Smooth muscle cell (in vitro differentiated cells): ENCODE data around the gene RGS17. TPM values are rescaled to one million over a fixed set of nuclear protein-coding genes. Genes with fewer than 3 reads are reported as not detected.

Source experiments
- DNase-seq: peaks from one replicate; lab custom pipeline; 2025; ENCODE audit not compliant: unreplicated experiment; lab: John Stamatoyannopoulos, UW
- H2AFZ ChIP-seq: fragments of 200-600 bp; sonication (generic); 2 replicates; pipeline ENCODE4 v1.6.0; 2016; ENCODE audit warnings: antibody characterized with exemption, low read depth, mild to moderate bottlenecking
- H3F3A ChIP-seq: fragments of 200-600 bp; sonication (generic); 2 replicates; pipeline ENCODE4 v1.6.0; 2017; ENCODE audit warnings: antibody characterized with exemption, low read depth
- H3K27ac ChIP-seq: fragments of 200-600 bp; sonication (generic); 2 replicates; pipeline ENCODE4 v1.5.1; 2016; ENCODE audit warnings: low read depth, mild to moderate bottlenecking
- H3K27me3 ChIP-seq: fragments of 200-600 bp; sonication (generic); 2 replicates; pipeline ENCODE4 v1.6.1; 2016; ENCODE audit warnings: low read depth, mild to moderate bottlenecking
- H3K36me3 ChIP-seq: fragments of 200-600 bp; sonication (generic); 2 replicates; pipeline ENCODE4 v1.5.1; 2016; ENCODE audit warnings: low read depth
- H3K4me1 ChIP-seq: fragments of 200-600 bp; sonication (generic); 2 replicates; pipeline ENCODE4 v1.5.1; 2016; ENCODE audit warnings: low read depth
- H3K4me2 ChIP-seq: fragments of 200-600 bp; sonication (generic); 2 replicates; pipeline ENCODE4 v1.6.0; 2016; ENCODE audit warnings: mild to moderate bottlenecking
- H3K4me3 ChIP-seq: fragments of 200-600 bp; sonication (generic); 2 replicates; pipeline ENCODE4 v1.5.1; 2016; ENCODE audit warnings: mild to moderate bottlenecking
- H3K79me2 ChIP-seq: fragments of 200-600 bp; sonication (generic); 2 replicates; pipeline ENCODE4 v1.6.0; 2016; ENCODE audit warnings: low read depth, mild to moderate bottlenecking
- H3K9ac ChIP-seq: fragments of 200-600 bp; sonication (generic); 2 replicates; pipeline ENCODE4 v1.6.0; 2016; ENCODE audit warnings: low read depth
- H3K9me3 ChIP-seq: fragments of 200-600 bp; sonication (generic); replicated peaks from 2 replicates; pipeline ENCODE4 v1.5.1; 2016; ENCODE audit warnings: low read depth
- H4K20me1 ChIP-seq: fragments of 200-600 bp; sonication (generic); 2 replicates; pipeline ENCODE4 v1.6.0; 2016; ENCODE audit warnings: low read depth
- CTCF ChIP-seq: fragments of 200-600 bp; sonication (generic); IDR thresholded peaks from 2 replicates; pipeline ENCODE4 v1.5.1; 2017; ENCODE audit warnings: borderline replicate concordance, mild to moderate bottlenecking, antibody characterized with exemption; ENCODE audit not compliant: insufficient read depth, poor library complexity, severe bottlenecking
- WGBS: methylation state at CpG from one replicate; pipeline ENCODE4 v1.1.7; 2016; ENCODE audit warnings: low lambda C conversion rate; 5-methylcytosine and 5-hydroxymethylcytosine counted together
- polyA plus RNA-seq: library from polyadenylated mRNA; unstranded; fragments of >200 nt; fragmentation: Nextera tagmentation; extraction: Ambion mirVana; gene quantifications from 2 replicates; pipeline ENCODE4 v1.2.1, GENCODE V29; 2016
- total RNA-seq: library from RNA; depleted of rRNA; stranded (reverse); fragments of >200 nt; gene quantifications from 2 replicates; pipeline ENCODE4 v1.2.3, GENCODE V29; 2014

RGS17 gene
- total and polyA plus RNA-seq, 2 experiments from 2014 or later: 1.7 to 2.7 TPM

- no peak for DNase-seq
- H3K4me3 ChIP-seq: no peak overlapping the region
- no peak for TF ChIP-seq CTCF
- no peaks in the 10 kb centered on the region for H3K36me3 ChIP-seq
- H2AFZ ChIP-seq: no peak overlapping the region
- peaks cover 8% of the 10 kb centered on the region for H3K27me3 ChIP-seq
- H3K9me3 ChIP-seq: no peaks in the 10 kb centered on the region
- H4K20me1 ChIP-seq: no peaks in the 10 kb centered on the region
- no peak overlapping the region for H3K9ac ChIP-seq
- no peaks in the 10 kb centered on the region for H3K79me2 ChIP-seq
- H3K4me2 ChIP-seq: no peak overlapping the region
- no peak overlapping the region for H3K27ac ChIP-seq
- H3K4me1 ChIP-seq: no peaks in the 10 kb centered on the region
- H3F3A ChIP-seq: no peaks in the 10 kb centered on the region
Observed at GRCh38 chr6:153146413-153146812, 15.3 kb upstream of the RGS17 start.

GRCh38 chr6:153145591-153145990 lies 14.5 kb upstream of the RGS17 start:
- no peaks in the 10 kb centered on the region for H4K20me1 ChIP-seq
- WGBS: 79% methylated on average over 4 of the region's 4 CpGs
- H3F3A ChIP-seq: no peaks in the 10 kb centered on the region
- no peaks in the 10 kb centered on the region for H3K79me2 ChIP-seq
- H3K9ac ChIP-seq: no peak overlapping the region
- TF ChIP-seq CTCF: no peak
- H3K4me2 ChIP-seq: no peak overlapping the region
- no peaks in the 10 kb centered on the region for H3K36me3 ChIP-seq
- no peak for DNase-seq
- H3K27me3 ChIP-seq: peaks cover 8% of the 10 kb centered on the region
- H3K4me3 ChIP-seq: no peak overlapping the region
- no peaks in the 10 kb centered on the region for H3K4me1 ChIP-seq
- H3K9me3 ChIP-seq: no peaks in the 10 kb centered on the region
- no peak overlapping the region for H2AFZ ChIP-seq
- no peak overlapping the region for H3K27ac ChIP-seq

- Histone ChIP-seq H3K36me3 (no peaks in the 10 kb centered on the region), H3K4me3 (no peak overlapping the region), H3K27me3 (peaks cover 13% of the 10 kb centered on the region), H3K9ac (no peak overlapping the region), H3K9me3 (no peaks in the 10 kb centered on the region), H2AFZ (no peak overlapping the region), H4K20me1 (no peaks in the 10 kb centered on the region), H3K79me2 (no peaks in the 10 kb centered on the region), H3K4me2 (no peak overlapping the region), H3F3A (no peaks in the 10 kb centered on the region), H3K27ac (no peak overlapping the region), H3K4me1 (no peaks in the 10 kb centered on the region)
- no peak for TF ChIP-seq CTCF
- 66% methylated on average over 4 of the region's 4 CpGs for WGBS
- no peak for DNase-seq
Observed at GRCh38 chr6:153143200-153143599, 12.1 kb upstream of the RGS17 start.

GRCh38 chr6:153140299-153140698 lies 9.2 kb upstream of the RGS17 start:
- H3K9me3 ChIP-seq: no peaks in the 10 kb centered on the region
- TF ChIP-seq CTCF: no peak
- H3F3A ChIP-seq: no peaks in the 10 kb centered on the region
- H3K27ac ChIP-seq: no peak overlapping the region
- H3K9ac ChIP-seq: no peak overlapping the region
- no peaks in the 10 kb centered on the region for H4K20me1 ChIP-seq
- no peak for DNase-seq
- H3K27me3 ChIP-seq: peaks cover 8% of the 10 kb centered on the region
- no peak overlapping the region for H2AFZ ChIP-seq
- no peaks in the 10 kb centered on the region for H3K4me1 ChIP-seq
- 63% methylated on average over 2 of the region's 2 CpGs for WGBS
- no peaks in the 10 kb centered on the region for H3K36me3 ChIP-seq
- no peak overlapping the region for H3K4me2 ChIP-seq
- no peaks in the 10 kb centered on the region for H3K79me2 ChIP-seq
- no peak overlapping the region for H3K4me3 ChIP-seq
